EH (cell line): ENCODE results near the gene MRPL18.
"Not testable (repeated sequence)": the region's sequence is repeated elsewhere in the genome, so short reads cannot be mapped to it uniquely, and the experiment has no call there.

ENCODE experiments used
- DNase-seq: peaks from one replicate; pipeline ENCODE4 v3.0.0-alpha.2; 2015; ENCODE audit warnings: low read depth

Gene MRPL18

DNA sequence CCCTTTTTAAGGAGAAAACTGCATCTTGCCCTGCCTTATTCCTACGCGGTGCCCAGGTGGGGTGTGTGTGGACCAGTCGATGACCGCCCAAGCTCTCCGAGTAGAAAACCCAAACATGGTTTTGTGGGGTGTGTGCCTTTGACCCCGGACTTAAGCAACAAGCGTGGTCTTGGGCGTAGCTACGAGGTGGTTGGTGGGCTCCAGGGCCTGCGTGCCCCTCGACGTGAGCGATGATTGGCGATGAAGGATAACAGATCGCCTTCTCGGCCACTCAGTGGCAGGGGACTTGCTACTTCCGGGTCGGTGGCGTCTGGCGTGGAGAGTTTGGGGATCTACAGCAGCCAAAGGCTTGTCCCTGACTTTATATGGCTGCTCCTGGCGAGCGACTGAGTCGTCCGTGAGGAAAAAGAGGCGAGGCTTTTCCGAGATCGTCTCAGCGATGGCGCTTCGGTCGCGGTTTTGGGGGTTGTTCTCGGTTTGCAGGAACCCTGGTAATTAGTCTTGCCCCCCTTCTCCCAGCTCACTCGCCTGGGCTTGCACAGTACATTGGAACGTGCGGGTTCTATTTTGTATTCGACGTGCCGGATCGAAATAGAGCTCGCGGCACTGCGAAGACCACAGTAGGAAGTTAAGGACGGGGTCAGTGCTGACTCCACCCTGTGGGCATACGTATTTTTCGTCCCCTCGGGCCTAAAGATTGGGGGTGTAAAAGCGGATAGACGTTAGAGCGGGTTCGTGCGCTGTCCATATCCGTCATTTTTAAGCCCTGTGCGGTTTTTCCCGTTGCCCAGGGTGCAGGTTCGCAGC lies at the start of gene MRPL18:
TSS of gene MRPL18 (plus strand) at position 319 of the 807 bp plus-strand sequence. CDS start at position 440, 121 bp downstream.
- peak; percentile 99 for DNase-seq

DNA sequence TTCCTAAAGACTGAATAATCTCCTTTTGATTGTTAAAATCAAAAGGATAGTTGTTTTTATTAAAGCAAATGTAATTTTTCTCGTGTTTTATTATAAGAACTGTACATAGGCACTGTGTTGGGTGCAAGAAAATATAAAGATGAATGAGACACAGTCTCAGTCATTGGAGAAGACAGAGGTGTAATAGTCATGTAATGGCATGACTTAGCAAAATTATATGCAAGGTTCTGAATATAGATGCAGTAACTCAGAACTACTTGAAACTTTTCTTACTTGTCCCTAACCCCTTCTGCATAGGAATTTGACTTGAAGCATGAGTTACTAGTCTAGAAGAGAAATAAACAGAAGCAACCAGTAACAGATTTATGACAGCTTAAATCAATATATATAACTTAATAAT lies 48.1 kb upstream of the MRPL18 start:
- no peak for DNase-seq

- no peak for DNase-seq
These were observed 45.2 kb upstream of the MRPL18 start for GRCh38 chr6:159745081-159745480.

- no peak for DNase-seq
These were observed 43.5 kb upstream of the MRPL18 start for GRCh38 chr6:159746759-159747158.

DNA sequence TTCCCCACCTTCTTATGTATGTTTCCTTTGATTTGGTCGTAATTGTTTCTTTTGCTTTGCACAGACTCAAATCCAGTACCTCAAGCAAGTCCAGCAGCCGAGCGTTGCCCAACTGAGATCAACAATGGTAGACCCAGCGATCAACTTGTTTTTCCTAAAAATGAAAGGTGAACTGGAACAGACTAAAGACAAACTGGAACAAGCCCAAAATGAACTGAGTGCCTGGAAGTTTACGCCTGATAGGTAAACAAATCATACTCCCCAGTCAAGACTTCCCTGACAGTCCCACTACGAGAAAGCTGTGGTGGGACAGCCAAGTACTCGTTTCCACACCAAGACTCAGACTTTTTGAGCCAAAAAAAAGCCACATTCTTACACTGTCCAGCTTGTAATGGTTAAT lies 42.1 kb upstream of the MRPL18 start:
- not testable (repeated sequence) for DNase-seq

GRCh38 chr6:159751448-159751847 lies 38.8 kb upstream of the MRPL18 start:
- no peak for DNase-seq

- DNase-seq, result no peak
These were observed 37.0 kb upstream of the MRPL18 start for GRCh38 chr6:159753081-159753872.

DNA sequence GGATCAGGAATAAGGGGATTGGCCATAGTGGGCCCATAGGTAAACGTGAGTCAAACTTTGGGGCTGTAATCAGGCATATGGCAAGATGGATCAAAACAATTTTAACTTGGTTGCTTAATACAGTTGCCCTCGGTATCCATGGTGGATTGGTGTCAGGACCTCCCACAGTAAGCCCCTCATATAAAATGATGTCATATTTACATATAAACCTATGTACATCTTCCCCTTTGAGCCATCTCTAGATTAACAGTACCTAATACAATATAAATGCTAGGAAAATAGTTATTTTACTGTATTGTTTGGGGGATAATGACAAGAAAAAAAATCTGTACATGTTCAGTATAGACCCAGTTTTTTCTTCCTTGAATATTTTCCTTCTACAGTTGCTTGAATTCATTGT lies 35.9 kb upstream of the MRPL18 start:
- DNase-seq, result no peak

GRCh38 chr6:159754959-159755914 lies 35.0 kb upstream of the MRPL18 start:
- no peak for DNase-seq

DNA sequence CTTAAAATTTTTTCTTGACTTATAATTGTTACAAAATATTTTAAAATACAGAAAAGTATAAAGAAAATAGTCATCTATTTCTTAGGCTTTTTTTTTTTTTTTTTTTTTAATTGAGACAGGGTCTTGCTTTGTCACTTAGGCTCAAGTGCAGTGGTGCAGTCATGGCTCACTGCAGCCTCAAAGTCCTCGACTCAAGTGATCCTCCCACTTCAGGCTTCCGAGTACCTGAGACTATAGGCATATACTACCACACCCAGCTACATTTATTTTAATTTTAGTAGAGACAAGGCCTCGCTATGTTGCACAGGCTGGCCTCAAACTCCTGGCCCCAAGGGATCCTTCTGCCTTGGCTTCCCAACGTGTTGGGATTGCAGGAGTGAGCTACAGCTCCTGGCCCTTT lies 33.8 kb upstream of the MRPL18 start:
- DNase-seq, result no peak

GRCh38 chr6:159758031-159759001 lies 32.0 kb upstream of the MRPL18 start:
- peak; percentile 81 for DNase-seq

- DNase-seq, result no peak
These were observed 30.6 kb upstream of the MRPL18 start for GRCh38 chr6:159759645-159760044.

GRCh38 chr6:159760602-159761057 lies 29.6 kb upstream of the MRPL18 start:
- DNase-seq, result peak; percentile 90

- DNase-seq, result peak; percentile 21
These were observed 29.0 kb upstream of the MRPL18 start for GRCh38 chr6:159761129-159761872.

- peak; percentile 94 for DNase-seq
These were observed 28.2 kb upstream of the MRPL18 start, which contains the start of gene ACAT2 for GRCh38 chr6:159761873-159762680. TSS of gene ACAT2 (plus strand) at chr6:159762045. CDS start at chr6:159762088, 43 bp downstream.

GRCh38 chr6:159762681-159763293 lies 27.5 kb upstream of the MRPL18 start:
- no peak for DNase-seq

DNA sequence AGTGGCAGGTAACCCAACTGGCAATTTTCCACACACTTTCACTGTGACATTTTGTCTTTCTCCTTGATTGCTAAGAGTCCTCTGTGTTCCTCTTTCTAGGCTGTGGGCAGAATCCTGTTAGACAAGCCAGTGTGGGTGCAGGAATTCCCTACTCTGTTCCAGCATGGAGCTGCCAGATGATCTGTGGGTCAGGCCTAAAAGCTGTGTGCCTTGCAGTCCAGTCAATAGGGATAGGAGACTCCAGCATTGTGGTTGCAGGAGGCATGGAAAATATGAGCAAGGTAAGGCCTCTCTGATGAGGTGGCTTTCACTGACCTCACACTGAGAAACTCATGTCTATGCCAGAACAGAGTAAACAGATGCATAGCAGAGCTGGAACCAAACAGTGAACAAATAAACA lies 23.4 kb upstream of the MRPL18 start:
- no peak for DNase-seq

- DNase-seq, result no peak
These were observed 20.8 kb upstream of the MRPL18 start for GRCh38 chr6:159769470-159769869.

DNA sequence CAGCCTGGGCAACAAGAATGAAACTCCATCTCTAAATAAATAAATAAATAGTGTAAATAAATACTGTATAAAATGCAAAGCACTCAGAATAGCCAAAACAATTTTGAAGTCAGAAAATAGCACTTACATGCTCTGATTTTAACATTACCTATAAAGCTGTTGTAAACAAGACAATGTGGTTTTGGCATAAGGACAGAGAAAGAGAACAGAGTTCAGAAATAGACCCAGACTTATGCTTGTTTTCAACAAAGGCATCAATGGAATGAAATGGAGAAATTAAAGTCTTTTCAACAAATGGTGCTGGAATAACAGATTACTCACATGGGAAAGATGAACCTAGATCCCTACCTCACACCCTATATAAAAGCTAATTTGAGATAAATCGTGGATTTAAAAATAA lies 18.1 kb upstream of the MRPL18 start:
- no peak for DNase-seq
